Superior temporal gyrus (tissue), 1 donor: ENCODE data around the gene GNA15.

Source experiments
- DNase-seq: peaks from one replicate; pipeline ENCODE4 v3.0.0-alpha.2; 2016; ENCODE audit errors: extremely low spot score

The GNA15 gene

GRCh38 chr19:3175781-3176714 lies 40.2 kb downstream of the GNA15 start:
- no peak for DNase-seq

GRCh38 chr19:3176715-3177501 lies 41.1 kb downstream of the GNA15 start:
- DNase-seq: no peak

- no peak for DNase-seq
Observed at GRCh38 chr19:3178377-3178972, 42.6 kb downstream of the GNA15 start, which contains the start of gene S1PR4. Gene S1PR4 (plus strand): TSS chr19:3178769. CDS start chr19:3178793, 24 bp downstream.

GRCh38 chr19:3178973-3179738 lies 43.3 kb downstream of the GNA15 start:
- DNase-seq: no peak

- DNase-seq: no peak
Observed at GRCh38 chr19:3179739-3180293, 44.0 kb downstream of the GNA15 start.

GRCh38 chr19:3183721-3184641 lies 48.1 kb downstream of the GNA15 start:
- no peak for DNase-seq

- no peak for DNase-seq
Observed at GRCh38 chr19:3184847-3185460, 49.1 kb downstream of the GNA15 start.

- DNase-seq: peak; percentile 99
Observed at GRCh38 chr19:3185461-3186159, 49.8 kb downstream of the GNA15 start, which contains the start of gene NCLN. Gene NCLN (plus strand): TSS chr19:3185930. CDS start chr19:3186031, 101 bp downstream.

- no peak for DNase-seq
Observed at GRCh38 chr19:3186160-3186688, 50.4 kb downstream of the GNA15 start.

GRCh38 chr19:3186891-3187661 lies 51.2 kb downstream of the GNA15 start:
- DNase-seq: no peak

GRCh38 chr19:3187662-3188511 lies 52.1 kb downstream of the GNA15 start:
- no peak for DNase-seq

- no peak for DNase-seq
Observed at GRCh38 chr19:3188627-3189596, 53.1 kb downstream of the GNA15 start.

GRCh38 chr19:3189702-3190469 lies 54.1 kb downstream of the GNA15 start:
- no peak for DNase-seq

- no peak for DNase-seq
Observed at GRCh38 chr19:3190470-3190770, 54.6 kb downstream of the GNA15 start.
